ENCODE results near the gene PLCH1. TPM values are rescaled to one million over a fixed set of nuclear protein-coding genes. Genes with fewer than 3 reads are reported as not detected.
A peak's percentile ranks its signal among the peaks of the same experiment; 100 is the strongest.

The PLCH1 gene
- total RNA-seq, 2 experiments from 2014 or later, result 0.16 to 0.26 TPM

DNA sequence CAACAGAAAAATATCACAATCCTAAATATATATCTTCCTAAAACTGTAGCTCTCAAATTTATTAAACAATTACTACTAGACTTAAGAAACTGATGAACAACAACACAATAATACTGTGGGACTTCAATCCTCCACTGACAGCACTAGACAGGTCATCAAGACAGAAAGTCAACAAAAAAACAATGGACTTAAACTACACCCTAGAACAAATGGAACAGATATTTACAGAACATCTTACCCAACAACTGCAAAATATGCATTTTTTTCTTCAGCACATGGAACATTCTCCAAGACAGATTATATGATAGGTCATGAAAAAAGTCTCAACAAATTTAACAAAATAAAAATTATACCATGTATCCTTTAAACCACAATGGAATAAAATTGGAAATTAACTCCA is 133.4 kb downstream of the PLCH1 start:
- intact Hi-C loops (cut with DNase I, micrococcal nuclease), result no loop called here

DNA sequence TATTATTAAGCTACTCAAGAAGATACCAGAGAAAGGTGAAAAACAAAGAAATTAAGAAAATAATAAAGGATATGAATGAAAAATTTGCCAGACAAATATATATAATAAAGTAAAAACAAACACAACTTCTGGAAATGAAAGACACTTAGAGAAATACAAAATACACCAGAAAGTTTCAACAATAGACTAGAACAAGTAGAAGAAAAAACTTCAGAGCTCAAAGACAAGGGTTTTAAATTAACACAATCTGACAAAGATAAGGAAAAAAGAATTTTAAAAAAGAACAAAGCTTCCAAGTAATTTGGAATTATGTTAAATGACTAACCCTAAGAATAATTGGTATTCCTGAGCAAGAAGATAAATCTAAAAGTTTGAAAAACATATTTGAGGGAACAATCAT is 135.3 kb downstream of the PLCH1 start:
- H3K27me3 Mint-ChIP-seq, result peaks cover 2% of the 10 kb centered on the region
- DNase-seq (no peak), ATAC-seq (no peak)
- H3K27ac Mint-ChIP-seq, result no peak overlapping the region
- H3K4me1 Mint-ChIP-seq, result no peaks in the 10 kb centered on the region
- no peaks in the 10 kb centered on the region for H3K36me3 Mint-ChIP-seq (ENCODE audit: low read depth)
- CTCF ChIA-PET, result no interaction called here
- intact Hi-C loops (cut with DNase I, micrococcal nuclease), result no loop called here
- POLR2A ChIA-PET, result no interaction called here
- peaks cover 12% of the 10 kb centered on the region for H3K9me3 Mint-ChIP-seq (ENCODE audit: low read depth)
- H3K4me3 Mint-ChIP-seq, result no peak overlapping the region

More for the DNA sequence above, 133.4 kb downstream of the PLCH1 start:
- ATAC-seq (no peak), DNase-seq (no peak)
- POLR2A ChIA-PET, result no interaction called here
- CTCF ChIA-PET, result no interaction called here
- Mint-ChIP-seq H3K9me3 (ENCODE audit: low read depth) (peaks cover 19% of the 10 kb centered on the region), H3K4me1 (no peaks in the 10 kb centered on the region), H3K36me3 (ENCODE audit: low read depth) (no peaks in the 10 kb centered on the region), H3K4me3 (no peak overlapping the region), H3K27ac (no peak overlapping the region), H3K27me3 (no peaks in the 10 kb centered on the region)

DNA sequence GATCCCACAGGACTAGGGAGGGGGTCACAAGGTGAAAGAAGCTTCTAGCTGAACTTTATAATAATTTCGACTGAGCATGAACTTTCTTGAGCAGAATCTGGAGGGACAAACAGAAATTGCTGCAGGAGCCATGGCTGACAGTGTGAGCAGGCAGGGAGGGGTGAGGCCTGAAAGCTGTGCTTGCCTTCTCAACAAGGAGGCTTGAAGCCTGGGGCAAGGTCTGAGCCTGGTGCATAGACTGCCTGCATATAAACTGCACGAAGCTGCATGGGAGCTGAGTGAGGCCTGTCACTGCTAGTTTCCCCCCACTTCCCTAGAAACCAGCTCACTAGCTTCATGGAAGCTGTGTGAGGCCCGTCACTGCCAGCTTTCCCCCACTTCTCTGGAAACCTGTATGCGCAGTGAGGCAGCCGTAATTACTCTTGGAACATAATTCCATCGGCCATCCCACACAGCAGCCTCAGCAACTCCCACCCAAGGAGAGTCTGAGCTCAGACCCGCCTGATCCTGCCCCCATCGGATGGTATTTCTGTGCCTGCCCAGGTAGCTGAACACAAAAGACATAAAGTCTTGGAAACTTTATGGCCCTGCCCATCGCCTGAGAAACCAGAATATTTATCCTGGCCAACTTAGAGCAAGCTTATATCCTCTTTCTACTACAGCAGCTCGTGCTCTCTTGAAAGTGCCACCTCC is 136.5 kb downstream of the PLCH1 start:
- ATAC-seq (no peak), DNase-seq (no peak)
- CTCF ChIA-PET, result interaction anchor here (0.5 to 0.9 kb wide), 2 partner anchors 8 to 93 kb away, joined by 3 read pairs; no protein-coding TSS in a partner anchor
- Mint-ChIP-seq H3K36me3 (ENCODE audit: low read depth) (no peaks in the 10 kb centered on the region), H3K9me3 (ENCODE audit: low read depth) (peaks cover 7% of the 10 kb centered on the region), H3K27ac (no peak overlapping the region), H3K4me3 (no peak overlapping the region), H3K27me3 (peaks cover 2% of the 10 kb centered on the region), H3K4me1 (no peaks in the 10 kb centered on the region)
- POLR2A ChIA-PET, result no interaction called here
- intact Hi-C loops (cut with DNase I, micrococcal nuclease), result no loop called here

DNA sequence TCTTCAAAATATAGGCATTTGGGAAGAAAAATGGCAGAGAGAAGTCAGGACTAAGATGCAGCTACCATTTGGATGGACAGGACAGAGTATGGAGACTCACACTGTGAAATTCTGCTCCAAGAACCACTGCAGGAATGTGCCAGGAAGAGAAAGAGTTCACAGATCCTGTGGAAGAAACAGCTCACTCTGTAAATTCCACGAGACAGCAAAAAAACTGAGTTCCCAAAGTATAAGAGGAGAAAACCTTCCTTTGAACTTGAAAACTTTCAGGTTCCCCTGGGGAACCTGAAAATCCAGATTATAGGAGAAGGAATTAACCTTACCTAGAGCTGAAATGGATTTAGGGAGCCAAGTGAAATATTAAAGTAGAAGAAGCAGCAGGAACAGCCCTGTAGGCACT is 137.1 kb downstream of the PLCH1 start:
- Mint-ChIP-seq H3K27me3 (peaks cover 2% of the 10 kb centered on the region), H3K27ac (no peak overlapping the region), H3K4me3 (no peak overlapping the region), H3K36me3 (ENCODE audit: low read depth) (no peaks in the 10 kb centered on the region), H3K4me1 (no peaks in the 10 kb centered on the region), H3K9me3 (ENCODE audit: low read depth) (peaks cover 7% of the 10 kb centered on the region)
- ChIA-PET POLR2A (no interaction called here), CTCF (interaction anchor here (0.5 to 0.9 kb wide), 2 partner anchors 9 to 94 kb away, joined by 3 read pairs; no protein-coding TSS in a partner anchor)
- intact Hi-C loops (cut with DNase I, micrococcal nuclease), result no loop called here
- DNase-seq (no peak), ATAC-seq (no peak)

DNA sequence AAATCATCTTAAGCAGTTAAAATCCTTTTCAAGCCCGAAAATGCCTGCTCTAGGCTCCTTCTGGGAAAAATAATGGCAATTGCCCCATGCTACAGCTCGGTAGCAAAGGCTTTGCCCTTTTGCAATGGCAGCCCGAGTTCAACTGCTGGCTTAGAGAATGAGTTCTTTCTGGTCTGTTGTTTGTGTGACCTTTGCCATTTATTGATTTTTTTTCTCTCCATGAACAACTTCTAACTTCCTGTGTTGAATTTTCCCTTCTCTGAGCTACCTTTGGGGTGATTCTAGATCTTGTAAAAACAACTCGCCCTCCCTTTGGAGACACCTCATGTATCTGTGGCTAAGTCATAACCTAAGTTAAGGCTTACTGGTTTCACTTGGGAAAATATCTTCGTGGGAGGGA is 139.3 kb downstream of the PLCH1 start:
- intact Hi-C loops (cut with DNase I, micrococcal nuclease), result no loop called here
- CTCF ChIA-PET, result interaction anchor here (0.7 to 1.5 kb wide), 2 partner anchors 23 to 114 kb away, joined by 3 read pairs; no protein-coding TSS in a partner anchor
- H3K9me3 Mint-ChIP-seq (ENCODE audit: low read depth), result peaks cover 7% of the 10 kb centered on the region
- no peaks in the 10 kb centered on the region for H3K4me1 Mint-ChIP-seq
- POLR2A ChIA-PET, result no interaction called here
- ATAC-seq (no peak), DNase-seq (no peak)
- peaks cover 2% of the 10 kb centered on the region for H3K27me3 Mint-ChIP-seq
- H3K27ac Mint-ChIP-seq, result no peak overlapping the region
- H3K36me3 Mint-ChIP-seq (ENCODE audit: low read depth), result no peaks in the 10 kb centered on the region
- no peak overlapping the region for H3K4me3 Mint-ChIP-seq

DNA sequence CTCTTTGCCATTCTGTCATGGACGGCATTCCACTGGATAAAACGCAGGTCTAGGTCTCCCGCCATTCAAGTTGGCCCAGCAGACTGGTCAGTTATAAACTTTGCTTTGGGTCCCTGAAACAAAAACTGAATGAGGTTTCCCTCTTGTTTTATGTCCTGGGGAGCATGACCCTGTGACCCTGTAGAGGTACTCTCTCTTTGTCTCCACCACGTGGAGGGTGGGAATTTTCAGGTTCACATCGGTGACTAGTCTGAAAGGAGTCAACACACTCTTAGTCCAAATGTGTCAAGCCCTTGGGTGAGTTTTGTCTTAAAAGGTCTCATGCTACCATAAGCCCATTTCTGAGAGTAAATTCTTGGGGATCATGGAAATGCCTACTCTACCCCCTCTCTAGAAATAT is 139.9 kb downstream of the PLCH1 start:
- Mint-ChIP-seq H3K27me3 (peaks cover 2% of the 10 kb centered on the region), H3K4me3 (no peak overlapping the region), H3K9me3 (ENCODE audit: low read depth) (peaks cover 7% of the 10 kb centered on the region), H3K27ac (no peak overlapping the region), H3K36me3 (ENCODE audit: low read depth) (no peaks in the 10 kb centered on the region), H3K4me1 (no peaks in the 10 kb centered on the region)
- intact Hi-C loops (cut with DNase I, micrococcal nuclease), result no loop called here
- no peak for DNase-seq
- CTCF ChIA-PET, result no interaction called here
- ATAC-seq, result no peak
- POLR2A ChIA-PET, result no interaction called here

DNA sequence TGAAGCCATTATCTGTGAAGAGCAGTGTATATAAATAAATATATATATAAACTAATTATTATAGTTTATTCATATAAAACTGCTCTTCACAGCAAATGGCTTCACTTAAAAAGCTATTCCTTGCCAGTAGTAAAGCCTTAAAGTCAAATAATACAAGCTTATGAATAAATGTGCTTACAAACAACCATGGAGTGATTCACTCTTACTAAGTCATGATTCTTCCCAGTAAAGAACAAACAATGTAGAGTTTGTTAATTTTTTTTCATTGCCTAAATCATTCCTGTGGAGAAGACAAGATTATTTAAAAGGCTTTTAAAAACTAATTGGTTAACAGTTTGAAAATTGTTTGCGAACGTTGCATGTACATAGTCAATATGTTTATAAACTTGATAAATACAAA is 140.7 kb downstream of the PLCH1 start:
- H3K4me1 Mint-ChIP-seq, result no peaks in the 10 kb centered on the region
- DNase-seq, result no peak
- H3K27me3 Mint-ChIP-seq, result peaks cover 4% of the 10 kb centered on the region
- no peak overlapping the region for H3K27ac Mint-ChIP-seq
- ChIA-PET CTCF (interaction anchor here (0.8 kb wide), 1 partner anchor 27 kb away, joined by 3 read pairs; no protein-coding TSS in a partner anchor), POLR2A (no interaction called here)
- H3K36me3 Mint-ChIP-seq (ENCODE audit: low read depth), result no peaks in the 10 kb centered on the region
- H3K4me3 Mint-ChIP-seq, result no peak overlapping the region
- ATAC-seq, result no peak
- H3K9me3 Mint-ChIP-seq (ENCODE audit: low read depth), result peaks cover 4% of the 10 kb centered on the region
- intact Hi-C loops (cut with DNase I, micrococcal nuclease), result no loop called here

DNA sequence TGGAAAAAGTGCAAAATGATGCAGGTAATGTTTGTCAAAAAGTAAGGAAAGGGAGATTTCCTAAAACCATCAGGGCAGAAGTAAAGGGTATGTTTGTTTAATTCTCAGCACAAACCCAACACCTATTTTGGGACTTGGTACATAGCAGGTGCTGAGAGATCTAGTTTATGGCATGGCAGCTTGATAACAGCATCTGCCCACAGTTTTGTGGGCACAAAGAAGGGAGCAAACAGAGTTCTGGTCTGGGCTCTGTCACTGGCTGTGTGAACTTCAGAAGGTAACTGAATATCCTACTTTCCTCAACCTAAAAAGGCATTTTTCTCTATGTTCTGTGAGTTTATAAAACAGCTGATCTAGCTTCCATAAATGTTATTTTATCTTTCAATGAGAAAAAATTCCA is 141.6 kb downstream of the PLCH1 start:
- ChIA-PET CTCF (interaction anchor here (0.8 kb wide), 1 partner anchor 27 kb away, joined by 3 read pairs; no protein-coding TSS in a partner anchor), POLR2A (no interaction called here)
- DNase-seq (no peak), ATAC-seq (no peak)
- H3K9me3 Mint-ChIP-seq (ENCODE audit: low read depth), result no peaks in the 10 kb centered on the region
- H3K4me3 Mint-ChIP-seq, result no peak overlapping the region
- no peaks in the 10 kb centered on the region for H3K36me3 Mint-ChIP-seq (ENCODE audit: low read depth)
- intact Hi-C loops (cut with DNase I, micrococcal nuclease), result no loop called here
- H3K27me3 Mint-ChIP-seq, result peaks cover 5% of the 10 kb centered on the region
- H3K4me1 Mint-ChIP-seq, result no peaks in the 10 kb centered on the region
- H3K27ac Mint-ChIP-seq, result no peak overlapping the region

DNA sequence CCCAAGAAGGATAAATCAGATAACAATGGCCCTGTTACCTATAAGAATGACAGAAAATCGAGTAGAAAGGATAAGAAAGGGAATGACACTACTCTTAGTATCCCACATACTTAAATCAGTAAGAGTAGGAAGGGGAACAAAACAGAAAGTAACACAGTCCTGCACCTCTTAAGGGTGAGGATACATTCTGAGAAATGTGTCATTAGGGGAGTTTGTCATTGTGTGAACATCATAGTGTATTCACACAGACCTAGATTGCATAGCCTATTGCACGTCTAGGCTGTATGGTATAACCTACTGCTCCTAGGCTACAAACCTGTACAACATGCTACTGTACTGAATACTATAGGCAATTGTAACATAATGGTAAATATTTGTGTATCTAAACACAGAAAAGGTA is 142.6 kb downstream of the PLCH1 start:
- no peak overlapping the region for H3K27ac Mint-ChIP-seq
- CTCF ChIA-PET, result no interaction called here
- no peaks in the 10 kb centered on the region for H3K36me3 Mint-ChIP-seq (ENCODE audit: low read depth)
- no peaks in the 10 kb centered on the region for H3K4me1 Mint-ChIP-seq
- H3K9me3 Mint-ChIP-seq (ENCODE audit: low read depth), result no peaks in the 10 kb centered on the region
- peak; percentile 94 for ATAC-seq
- POLR2A ChIA-PET, result no interaction called here
- DNase-seq, result no peak
- H3K4me3 Mint-ChIP-seq, result no peak overlapping the region
- H3K27me3 Mint-ChIP-seq, result peaks cover 5% of the 10 kb centered on the region
- intact Hi-C loops (cut with DNase I, micrococcal nuclease), result no loop called here

DNA sequence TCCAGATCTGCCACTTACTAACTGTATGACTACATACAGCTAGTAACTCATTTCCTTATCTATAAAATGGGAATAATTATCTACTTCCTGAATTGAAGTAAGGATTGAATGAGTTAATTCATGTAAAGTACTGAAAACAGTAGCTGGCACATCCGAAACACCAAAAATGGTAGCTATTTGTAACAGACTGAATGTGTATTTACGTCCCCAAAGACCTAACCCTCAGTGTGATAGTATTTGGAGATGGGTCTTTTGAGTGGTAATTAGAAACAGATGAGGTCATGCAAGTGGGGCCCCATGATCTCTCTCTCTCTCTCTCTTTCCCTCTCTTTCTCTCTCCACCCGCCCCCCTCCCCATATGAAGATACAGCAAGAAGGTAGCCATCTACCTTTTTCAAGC is 146.2 kb downstream of the PLCH1 start:
- DNase-seq, result no peak
- Mint-ChIP-seq H3K4me1 (no peaks in the 10 kb centered on the region), H3K4me3 (no peak overlapping the region), H3K27ac (no peak overlapping the region), H3K9me3 (ENCODE audit: low read depth) (no peaks in the 10 kb centered on the region), H3K36me3 (ENCODE audit: low read depth) (no peaks in the 10 kb centered on the region), H3K27me3 (peaks cover 3% of the 10 kb centered on the region)
- ChIA-PET CTCF (no interaction called here), POLR2A (no interaction called here)
- ATAC-seq, result no peak
- intact Hi-C loops (cut with DNase I, micrococcal nuclease), result no loop called here

DNA sequence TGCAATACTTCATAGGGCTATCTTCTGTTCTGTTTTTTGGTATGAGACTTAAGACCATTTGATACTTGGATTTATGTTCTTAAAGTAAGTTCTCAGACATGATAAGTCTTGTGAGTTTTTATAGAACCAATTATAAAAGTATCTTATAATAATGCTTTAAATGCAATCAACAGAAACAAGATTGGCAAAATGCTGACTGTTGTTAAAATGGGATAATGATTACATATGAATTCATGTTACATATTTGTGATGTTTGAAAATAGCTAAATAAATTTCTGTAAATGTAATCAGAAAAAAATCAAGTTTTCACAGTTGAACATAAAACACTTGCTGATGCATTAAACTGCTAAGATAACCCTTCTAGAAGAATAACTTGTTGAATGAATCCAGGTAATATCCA is 148.3 kb downstream of the PLCH1 start:
- Mint-ChIP-seq H3K27me3 (peaks cover 3% of the 10 kb centered on the region), H3K4me3 (no peak overlapping the region), H3K27ac (no peak overlapping the region), H3K36me3 (ENCODE audit: low read depth) (no peaks in the 10 kb centered on the region), H3K9me3 (ENCODE audit: low read depth) (no peaks in the 10 kb centered on the region), H3K4me1 (no peaks in the 10 kb centered on the region)
- no peak for ATAC-seq
- ChIA-PET CTCF (no interaction called here), POLR2A (no interaction called here)
- intact Hi-C loops (cut with DNase I, micrococcal nuclease), result no loop called here
- no peak for DNase-seq

DNA sequence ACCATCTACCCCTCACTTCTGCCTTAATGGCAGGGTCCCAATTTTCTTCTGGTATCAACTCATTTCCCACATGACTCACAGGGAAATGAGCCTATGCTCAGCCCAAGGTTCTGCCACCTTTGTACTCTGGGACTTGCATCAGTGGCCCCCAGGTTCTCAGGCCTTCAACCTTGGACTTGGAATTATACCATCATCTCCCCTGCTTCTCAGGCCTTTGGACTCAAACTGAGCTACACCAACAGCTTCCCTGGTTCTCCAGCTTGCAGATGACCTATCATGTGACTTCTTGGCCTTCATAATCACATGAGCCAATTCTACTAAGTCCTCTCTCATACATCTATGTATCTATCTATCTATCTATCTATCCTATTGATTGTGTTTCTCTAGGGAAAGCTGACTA is 149.5 kb downstream of the PLCH1 start:
- no peaks in the 10 kb centered on the region for H3K9me3 Mint-ChIP-seq (ENCODE audit: low read depth)
- no peaks in the 10 kb centered on the region for H3K4me1 Mint-ChIP-seq
- H3K36me3 Mint-ChIP-seq (ENCODE audit: low read depth), result no peaks in the 10 kb centered on the region
- DNase-seq (no peak), ATAC-seq (no peak)
- intact Hi-C loops (cut with DNase I, micrococcal nuclease), result no loop called here
- POLR2A ChIA-PET, result no interaction called here
- H3K4me3 Mint-ChIP-seq, result no peak overlapping the region
- CTCF ChIA-PET, result no interaction called here
- no peak overlapping the region for H3K27ac Mint-ChIP-seq
- H3K27me3 Mint-ChIP-seq, result peaks cover 3% of the 10 kb centered on the region

Measured in activated CD4-positive, alpha-beta T cell treated with anti-CD3 and anti-CD28 coated beads for 36 hours (primary cell).